Measurements from ENCODE around the gene MTERF4. TPM values are rescaled to one million over a fixed set of nuclear protein-coding genes. Genes with fewer than 3 reads are reported as not detected.

Gene MTERF4
- total RNA-seq, 1 donor from 2014 or later: 21.5 TPM

DNA sequence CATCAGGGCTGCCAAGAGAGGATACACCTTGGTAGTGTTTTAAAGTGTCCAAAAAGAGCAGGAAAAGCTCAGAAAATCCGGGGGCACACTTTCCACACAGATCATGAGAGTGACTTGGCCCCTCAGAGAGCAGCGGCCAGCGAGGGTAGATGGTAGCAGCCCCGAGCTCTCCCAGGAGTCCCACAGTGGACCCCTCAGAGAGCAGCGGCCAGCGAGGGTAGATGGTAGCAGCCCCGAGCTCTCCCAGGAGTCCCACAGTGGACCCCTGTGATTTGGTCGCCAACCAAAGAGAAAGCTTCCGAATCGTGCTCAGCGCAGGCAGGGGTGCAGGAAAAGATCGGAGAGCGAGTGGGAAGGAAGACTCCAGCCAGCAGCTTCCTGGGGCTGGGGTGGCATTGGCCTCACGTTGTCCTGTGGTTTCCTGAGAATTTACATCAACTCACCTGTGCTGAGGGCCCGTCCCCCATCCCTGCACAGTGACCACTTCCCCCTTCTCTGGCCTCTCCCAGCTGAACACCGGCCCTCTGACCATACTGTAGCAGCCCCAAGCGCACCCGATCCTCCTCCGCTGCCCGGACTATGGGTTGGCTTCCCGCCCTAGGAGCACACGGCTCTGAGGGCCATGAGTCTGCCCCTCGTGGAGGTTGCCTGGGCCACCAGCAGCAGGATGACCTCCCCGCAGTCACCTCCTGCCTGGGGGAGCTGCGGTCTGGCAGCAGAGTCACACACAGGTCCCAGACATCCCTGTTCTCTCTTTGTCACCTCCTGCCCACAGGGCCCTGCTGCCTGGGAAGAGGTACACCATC is 33.7 kb downstream of the MTERF4 start:
- H3K36me3 Mint-ChIP-seq (ENCODE audit: low read depth): no peaks in the 10 kb centered on the region
- H3K27me3 Mint-ChIP-seq (ENCODE audit: low read depth): peaks cover 36% of the 10 kb centered on the region
- no peak overlapping the region for H3K4me3 Mint-ChIP-seq (ENCODE audit: unreplicated experiment)
- TF ChIP-seq, protein P1, sequence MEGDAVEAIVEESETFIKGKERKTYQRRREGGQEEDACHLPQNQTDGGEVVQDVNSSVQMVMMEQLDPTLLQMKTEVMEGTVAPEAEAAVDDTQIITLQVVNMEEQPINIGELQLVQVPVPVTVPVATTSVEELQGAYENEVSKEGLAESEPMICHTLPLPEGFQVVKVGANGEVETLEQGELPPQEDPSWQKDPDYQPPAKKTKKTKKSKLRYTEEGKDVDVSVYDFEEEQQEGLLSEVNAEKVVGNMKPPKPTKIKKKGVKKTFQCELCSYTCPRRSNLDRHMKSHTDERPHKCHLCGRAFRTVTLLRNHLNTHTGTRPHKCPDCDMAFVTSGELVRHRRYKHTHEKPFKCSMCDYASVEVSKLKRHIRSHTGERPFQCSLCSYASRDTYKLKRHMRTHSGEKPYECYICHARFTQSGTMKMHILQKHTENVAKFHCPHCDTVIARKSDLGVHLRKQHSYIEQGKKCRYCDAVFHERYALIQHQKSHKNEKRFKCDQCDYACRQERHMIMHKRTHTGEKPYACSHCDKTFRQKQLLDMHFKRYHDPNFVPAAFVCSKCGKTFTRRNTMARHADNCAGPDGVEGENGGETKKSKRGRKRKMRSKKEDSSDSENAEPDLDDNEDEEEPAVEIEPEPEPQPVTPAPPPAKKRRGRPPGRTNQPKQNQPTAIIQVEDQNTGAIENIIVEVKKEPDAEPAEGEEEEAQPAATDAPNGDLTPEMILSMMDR (IDR thresholded peaks at IDR 0.05): no peak
- no peaks in the 10 kb centered on the region for H3K9me3 Mint-ChIP-seq (ENCODE audit: low read depth)
- DNase-seq (ENCODE audit: low spot score): no peak
- H3K27ac Mint-ChIP-seq (ENCODE audit: unreplicated experiment): no peak overlapping the region
- no peaks in the 10 kb centered on the region for H3K4me1 Mint-ChIP-seq (ENCODE audit: low read depth)

DNA sequence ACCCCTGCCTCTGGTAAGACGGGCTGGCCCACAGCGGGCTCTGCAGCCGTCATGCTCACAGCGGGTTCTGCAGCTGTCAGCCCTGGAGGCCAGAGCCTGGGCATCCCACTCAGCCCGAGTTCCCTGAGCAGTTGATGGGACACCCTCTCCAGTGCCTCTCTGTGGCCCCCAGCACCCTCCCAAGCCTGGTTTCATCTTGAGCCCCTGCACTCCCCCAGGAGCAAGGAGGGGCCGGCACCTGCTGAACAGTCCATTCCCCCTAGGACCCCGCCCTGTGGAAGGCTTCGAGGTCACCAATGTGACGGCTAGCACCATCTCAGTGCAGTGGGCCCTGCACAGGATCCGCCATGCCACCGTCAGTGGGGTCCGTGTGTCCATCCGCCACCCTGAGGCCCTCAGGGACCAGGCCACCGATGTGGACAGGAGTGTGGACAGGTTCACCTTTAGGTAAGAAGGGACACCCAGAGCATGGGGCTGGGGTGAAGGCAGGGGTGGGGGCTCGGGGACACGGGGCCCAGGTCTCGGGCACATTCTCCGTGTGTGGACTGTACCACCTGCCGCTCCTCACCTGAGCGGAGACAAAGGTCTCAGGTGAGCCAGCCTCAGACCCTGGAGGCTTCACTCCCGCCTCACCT is 34.5 kb downstream of the MTERF4 start:
- TF ChIP-seq, protein P1 (IDR thresholded peaks at IDR 0.05): no peak
- no peak for DNase-seq (ENCODE audit: low spot score)

DNA sequence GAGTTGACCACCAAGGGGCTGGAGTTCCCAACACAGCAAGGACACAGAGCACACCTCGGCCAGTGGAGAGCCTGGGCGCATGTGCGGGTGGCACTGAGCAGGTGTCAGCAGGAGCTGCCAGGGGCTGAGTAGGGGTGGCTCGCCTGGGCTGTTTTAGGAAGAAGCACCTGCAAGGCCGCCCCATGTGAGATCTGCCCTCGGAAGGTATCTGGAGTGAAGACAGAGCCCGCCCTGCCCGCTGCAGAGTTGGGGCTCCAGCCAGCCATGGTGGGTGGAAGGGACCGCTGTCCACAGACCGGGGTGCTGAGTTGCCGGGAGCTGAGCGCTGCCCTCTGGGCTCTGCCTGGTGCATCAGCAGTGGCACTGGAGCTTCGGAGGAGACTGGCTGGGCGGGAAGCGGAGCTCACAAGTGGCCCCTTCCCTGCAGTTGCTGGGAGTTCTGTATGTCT is 35.2 kb downstream of the MTERF4 start:
- TF ChIP-seq, protein P1 (IDR thresholded peaks at IDR 0.05): peak; percentile 10
- DNase-seq (ENCODE audit: low spot score): no peak

More for the DNA sequence above, 34.5 kb downstream of the MTERF4 start:
- Mint-ChIP-seq H3K4me3 (ENCODE audit: unreplicated experiment) (no peak overlapping the region), H3K27me3 (ENCODE audit: low read depth) (peaks cover 36% of the 10 kb centered on the region), H3K9me3 (ENCODE audit: low read depth) (no peaks in the 10 kb centered on the region), H3K36me3 (ENCODE audit: low read depth) (no peaks in the 10 kb centered on the region), H3K27ac (ENCODE audit: unreplicated experiment) (no peak overlapping the region), H3K4me1 (ENCODE audit: low read depth) (no peaks in the 10 kb centered on the region)

DNA sequence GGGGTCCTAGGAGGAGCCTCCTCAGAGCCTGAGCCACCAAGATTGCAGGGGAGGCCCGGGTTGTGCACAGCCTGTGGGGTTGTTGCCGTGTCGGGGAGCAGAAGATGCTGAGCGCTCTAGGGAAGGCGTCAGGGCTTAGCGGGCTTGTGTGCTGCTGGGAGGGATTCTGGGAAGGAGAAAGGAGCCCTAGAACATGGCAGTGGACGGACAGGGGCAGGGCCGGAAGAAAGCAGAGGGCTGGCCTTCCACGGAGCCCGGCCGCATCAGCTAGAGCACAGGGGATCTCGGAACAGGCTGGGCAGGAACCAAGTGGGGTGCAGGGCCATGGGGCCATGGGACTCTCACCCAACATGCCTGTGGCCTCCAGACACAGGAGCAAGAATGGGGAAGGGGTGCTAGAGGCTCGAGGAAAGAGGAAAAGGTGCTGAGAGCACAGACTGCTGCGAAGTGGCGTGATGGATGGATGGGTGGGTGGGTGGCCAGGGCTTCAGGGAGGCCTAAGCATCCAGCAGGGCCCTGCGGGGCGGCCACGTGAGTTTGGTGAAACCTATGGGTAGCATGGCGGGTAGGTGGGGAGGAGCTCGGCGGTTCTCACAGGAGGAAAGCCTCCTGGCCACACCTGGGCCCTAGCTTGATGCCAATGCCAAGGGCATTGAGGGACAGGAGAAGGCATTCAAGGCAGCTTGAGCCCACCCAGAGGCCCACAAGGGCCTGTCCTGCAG is 35.8 kb downstream of the MTERF4 start:
- no peaks in the 10 kb centered on the region for H3K9me3 Mint-ChIP-seq (ENCODE audit: low read depth)
- TF ChIP-seq, protein P1 (IDR thresholded peaks at IDR 0.05): no peak
- no peak overlapping the region for H3K27ac Mint-ChIP-seq (ENCODE audit: unreplicated experiment)
- H3K27me3 Mint-ChIP-seq (ENCODE audit: low read depth): peaks cover 35% of the 10 kb centered on the region
- no peaks in the 10 kb centered on the region for H3K4me1 Mint-ChIP-seq (ENCODE audit: low read depth)
- H3K36me3 Mint-ChIP-seq (ENCODE audit: low read depth): no peaks in the 10 kb centered on the region
- no peak for DNase-seq (ENCODE audit: low spot score)
- H3K4me3 Mint-ChIP-seq (ENCODE audit: unreplicated experiment): no peak overlapping the region

More for the DNA sequence above, 35.2 kb downstream of the MTERF4 start:
- H3K4me3 Mint-ChIP-seq (ENCODE audit: unreplicated experiment): no peak overlapping the region
- H3K9me3 Mint-ChIP-seq (ENCODE audit: low read depth): no peaks in the 10 kb centered on the region
- no peaks in the 10 kb centered on the region for H3K36me3 Mint-ChIP-seq (ENCODE audit: low read depth)
- peaks cover 33% of the 10 kb centered on the region for H3K27me3 Mint-ChIP-seq (ENCODE audit: low read depth)
- no peaks in the 10 kb centered on the region for H3K4me1 Mint-ChIP-seq (ENCODE audit: low read depth)
- H3K27ac Mint-ChIP-seq (ENCODE audit: unreplicated experiment): no peak overlapping the region

DNA sequence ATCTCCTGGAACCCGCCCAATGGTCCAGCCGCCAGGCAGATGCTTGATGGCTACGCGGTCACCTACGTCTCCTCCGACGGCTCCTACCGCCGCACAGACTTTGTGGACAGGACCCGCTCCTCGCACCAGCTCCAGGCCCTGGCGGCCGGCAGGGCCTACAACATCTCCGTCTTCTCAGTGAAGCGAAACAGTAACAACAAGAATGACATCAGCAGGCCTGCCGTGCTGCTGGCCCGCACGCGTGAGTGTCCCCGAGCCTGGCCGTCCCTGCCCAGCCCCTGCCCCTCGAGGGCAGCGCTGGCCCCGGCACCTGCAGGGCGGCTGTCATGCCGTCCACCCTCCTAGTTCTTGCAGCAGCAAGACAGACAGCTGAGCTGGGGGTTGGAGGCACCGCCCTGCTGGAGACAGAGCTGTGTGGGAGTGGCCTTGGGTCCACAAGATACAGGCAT is 36.7 kb downstream of the MTERF4 start:
- peaks cover 34% of the 10 kb centered on the region for H3K27me3 Mint-ChIP-seq (ENCODE audit: low read depth)
- no peak overlapping the region for H3K27ac Mint-ChIP-seq (ENCODE audit: unreplicated experiment)
- H3K4me1 Mint-ChIP-seq (ENCODE audit: low read depth): no peaks in the 10 kb centered on the region
- no peaks in the 10 kb centered on the region for H3K9me3 Mint-ChIP-seq (ENCODE audit: low read depth)
- H3K36me3 Mint-ChIP-seq (ENCODE audit: low read depth): no peaks in the 10 kb centered on the region
- DNase-seq (ENCODE audit: low spot score): no peak
- TF ChIP-seq, protein P1 (IDR thresholded peaks at IDR 0.05): no peak
- H3K4me3 Mint-ChIP-seq (ENCODE audit: unreplicated experiment): no peak overlapping the region
